Measurements from ENCODE around the gene CHST6.
A peak's percentile ranks its signal among the peaks of the same experiment; 100 is the strongest.
"Not testable (repeated sequence)": the region's sequence is repeated elsewhere in the genome, so short reads cannot be mapped to it uniquely, and the experiment has no call there.

CHST6 gene

GRCh38 chr16:75495076-75495674 is at the start of gene CHST6:
TSS of gene CHST6 (minus strand) at chr16:75495441. CDS start at chr16:75479828, 15,613 bp downstream.
- DNase-seq = peak; percentile 78

DNA sequence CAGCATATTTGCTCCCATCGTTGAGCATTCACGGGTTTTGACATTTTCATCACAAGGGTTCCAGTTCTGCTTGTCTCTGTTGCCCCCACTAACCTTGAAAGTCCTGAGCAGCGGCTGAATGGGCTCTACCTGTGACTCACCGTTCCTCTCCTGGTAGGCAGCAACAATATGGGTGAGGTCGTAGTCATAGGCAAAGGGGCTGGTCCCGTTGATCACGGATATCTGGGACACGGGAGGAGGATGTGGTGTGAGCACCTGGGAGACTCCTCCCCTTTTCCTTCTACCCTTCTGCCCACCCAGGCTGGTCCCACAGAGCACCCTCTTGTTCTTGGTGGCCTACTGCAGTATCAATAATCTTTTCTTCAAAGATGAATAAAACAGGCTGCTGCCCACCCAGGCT is 47.2 kb upstream of the CHST6 start:
- DNase-seq = not testable (repeated sequence)

DNA sequence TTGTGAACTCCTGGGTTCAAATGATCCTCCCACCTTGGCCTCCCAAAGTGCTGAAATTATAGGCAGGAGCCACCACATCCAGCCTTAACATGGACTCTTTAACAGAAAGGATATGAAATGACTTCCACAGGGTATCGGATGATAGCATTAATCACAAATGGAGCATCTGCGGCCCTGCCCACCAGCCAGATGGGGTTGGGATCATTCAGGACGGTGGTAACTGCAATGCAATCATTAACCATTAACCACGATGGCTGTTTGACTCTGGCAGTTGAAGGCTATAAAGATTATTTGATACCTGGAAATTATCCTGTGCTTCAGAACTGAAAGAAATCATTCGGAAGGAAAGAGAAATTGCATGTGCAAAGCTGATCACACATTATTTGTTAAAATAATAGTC is 46.0 kb upstream of the CHST6 start:
- no peak for DNase-seq

GRCh38 chr16:75538882-75539565 is 43.8 kb upstream of the CHST6 start:
- peak; percentile 35 for DNase-seq

- no peak for DNase-seq
Observed at GRCh38 chr16:75537776-75538175, 42.5 kb upstream of the CHST6 start.

- no peak for DNase-seq
Observed at GRCh38 chr16:75535901-75536300, 40.7 kb upstream of the CHST6 start, which contains the start of gene CHST5. TSS of gene CHST5 (minus strand) at chr16:75536108. CDS start at chr16:75530384, 5,724 bp downstream.

DNA sequence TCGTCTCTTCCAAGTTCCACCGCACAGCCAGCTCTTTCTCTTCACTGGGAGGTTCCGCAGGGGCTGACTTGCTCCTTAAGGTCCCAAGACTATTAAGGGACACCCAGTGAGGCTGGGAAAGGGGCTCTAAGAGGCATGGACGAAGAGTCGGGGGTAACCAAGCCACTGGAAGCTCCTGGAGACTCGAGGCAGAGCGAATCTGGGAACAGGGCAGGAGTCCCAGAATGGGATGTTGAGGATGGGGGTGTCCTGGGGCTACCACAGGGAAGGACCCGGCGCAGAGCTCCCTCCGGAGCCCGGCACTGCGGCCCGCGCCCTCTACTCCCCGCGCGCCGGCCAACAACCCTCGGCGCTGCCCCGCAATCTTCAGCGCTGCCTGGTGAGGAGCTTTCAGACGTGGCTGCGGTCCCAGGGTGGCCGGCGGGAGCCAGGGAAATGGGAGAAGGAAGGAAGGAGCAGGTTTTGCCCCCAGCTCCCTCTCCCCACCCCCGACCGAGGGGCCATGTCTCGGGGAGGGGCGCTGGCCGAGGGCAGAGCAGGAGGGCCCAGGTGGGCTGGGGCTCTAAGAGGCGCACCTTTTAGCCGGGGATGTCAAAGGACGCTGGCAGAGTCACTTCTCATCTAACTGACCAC is 40.1 kb upstream of the CHST6 start:
- DNase-seq = no peak

- DNase-seq = no peak
Observed at GRCh38 chr16:75534560-75535205, 39.4 kb upstream of the CHST6 start.

DNA sequence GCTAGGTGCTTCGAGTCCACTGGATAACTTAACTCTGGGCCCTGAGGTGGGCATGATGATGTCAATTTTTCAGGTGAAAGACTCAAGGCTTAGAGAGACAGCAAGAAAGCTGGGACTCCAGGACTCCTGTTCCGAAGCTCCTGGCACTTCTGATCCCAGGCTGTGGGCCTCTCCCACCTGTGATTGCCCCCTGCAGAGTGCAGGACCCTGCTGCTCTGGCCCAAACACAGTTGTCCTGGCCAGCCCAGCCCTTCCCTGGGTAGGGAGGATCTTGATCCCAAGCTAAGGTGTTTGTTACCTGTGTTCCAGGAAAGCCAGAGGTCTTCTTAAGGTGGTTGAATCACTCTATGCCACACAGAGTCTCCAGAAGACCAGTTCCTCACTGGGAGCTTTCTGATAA is 37.5 kb upstream of the CHST6 start:
- no peak for DNase-seq

GRCh38 chr16:75532142-75532765 is 37.0 kb upstream of the CHST6 start:
- DNase-seq = no peak

GRCh38 chr16:75529959-75530358 is 34.7 kb upstream of the CHST6 start:
- no peak for DNase-seq

- no peak for DNase-seq
Observed at GRCh38 chr16:75529056-75529905, 34.0 kb upstream of the CHST6 start.

DNA sequence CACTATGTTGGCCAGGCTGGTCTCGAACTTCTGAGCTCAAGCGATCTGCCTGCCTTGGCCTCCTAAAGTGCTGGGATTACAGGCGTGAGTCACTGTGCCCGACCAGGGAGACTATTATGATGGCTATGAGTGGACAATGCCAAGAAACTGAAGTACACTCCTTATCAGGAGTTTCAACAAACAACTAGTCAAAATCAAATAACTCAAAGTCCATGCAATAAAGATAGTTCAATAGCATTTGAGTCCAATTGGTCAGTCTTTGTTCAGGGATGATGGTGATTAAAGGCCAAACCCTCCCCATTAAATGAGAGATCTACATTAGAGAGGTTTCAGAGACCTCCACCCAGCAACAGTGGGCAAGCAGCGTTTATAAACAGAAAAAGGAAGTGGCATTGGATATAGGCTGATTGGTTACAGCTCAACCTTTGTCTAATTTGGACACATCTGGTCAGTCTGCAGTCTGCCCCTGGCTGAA is 32.6 kb upstream of the CHST6 start:
- no peak for DNase-seq

DNA sequence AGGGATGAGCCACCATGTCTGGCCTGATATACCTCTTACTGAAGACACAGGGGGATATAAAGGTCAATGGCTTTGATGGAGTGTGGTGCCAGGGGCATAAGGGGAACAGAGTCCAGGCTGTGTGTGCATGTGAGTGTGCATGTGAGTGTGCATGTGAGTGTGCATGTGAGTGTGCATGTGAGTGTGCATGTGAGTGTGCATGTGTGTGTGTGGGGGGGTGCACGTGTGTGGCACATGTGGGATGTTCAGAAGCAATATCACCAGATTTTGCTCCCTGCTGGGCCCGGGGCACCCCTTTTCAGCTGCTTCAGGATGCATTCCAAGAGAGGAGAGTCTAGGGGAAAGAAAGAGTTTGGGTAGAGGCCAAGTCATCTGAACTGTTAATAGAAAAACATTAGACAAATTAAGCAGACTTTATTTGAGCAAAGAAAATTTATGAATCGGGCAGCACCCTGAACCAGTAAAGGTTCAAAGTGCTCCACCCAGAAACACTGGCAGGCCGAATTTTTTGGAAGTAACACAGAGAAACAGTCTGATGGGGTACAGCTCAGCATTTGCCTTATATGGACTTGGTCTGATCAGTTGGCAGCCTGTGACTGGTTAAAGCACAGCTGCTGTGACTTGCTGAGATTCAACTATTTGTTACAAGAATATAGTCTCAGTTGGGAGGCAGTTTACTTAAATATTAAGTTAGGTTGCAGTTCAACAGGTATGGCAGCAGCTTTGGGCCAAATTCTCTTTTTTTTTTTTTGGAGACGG is 31.0 kb upstream of the CHST6 start:
- DNase-seq = no peak

- no peak for DNase-seq
Observed at GRCh38 chr16:75519175-75519574, 23.9 kb upstream of the CHST6 start.

GRCh38 chr16:75516189-75516966 is 21.1 kb upstream of the CHST6 start:
- peak; percentile 26 for DNase-seq

- DNase-seq = no peak
Observed at GRCh38 chr16:75514296-75514695, 19.1 kb upstream of the CHST6 start.

- no peak for DNase-seq
Observed at GRCh38 chr16:75506574-75506973, 11.3 kb upstream of the CHST6 start.

DNA sequence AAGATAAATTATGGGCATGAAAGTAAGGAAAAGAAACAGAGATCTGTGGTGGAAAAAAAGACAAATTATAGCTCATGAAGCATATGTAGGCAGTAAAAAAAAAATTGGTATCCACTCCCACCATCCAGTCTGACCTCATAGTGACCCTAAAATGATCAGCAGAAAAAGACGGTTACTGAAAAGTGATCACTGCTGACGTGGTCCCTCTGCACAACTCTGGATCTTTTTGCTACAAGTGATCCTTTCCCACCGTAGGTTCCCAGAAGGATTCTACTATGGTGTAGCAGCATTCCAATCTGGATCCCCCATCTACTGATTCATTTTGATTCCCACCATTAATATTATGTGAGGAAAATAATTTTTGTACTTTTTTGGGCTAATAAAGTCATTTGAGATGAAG is 10.9 kb upstream of the CHST6 start:
- DNase-seq = no peak

DNA sequence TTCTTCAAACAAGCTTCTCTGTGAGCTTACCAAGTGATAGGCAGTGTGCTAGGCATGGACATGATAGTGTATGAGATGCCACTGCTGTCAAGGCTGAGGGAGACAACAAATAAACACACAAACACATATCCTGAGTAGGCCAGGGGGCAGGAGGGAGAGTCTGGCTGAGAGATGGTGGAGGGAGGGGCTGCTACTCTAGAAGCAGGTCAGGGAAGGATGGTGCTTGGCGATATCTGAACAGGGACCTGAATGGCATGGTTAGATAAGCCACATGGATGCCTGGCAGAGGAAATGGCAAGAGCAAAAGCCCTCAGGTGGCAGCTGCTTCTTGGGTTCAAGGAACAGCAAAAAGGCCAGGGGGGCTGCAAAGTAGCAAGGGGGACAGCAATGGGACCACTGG is 8.6 kb upstream of the CHST6 start:
- DNase-seq = no peak

All from midbrain (tissue), 1 donor.